CD4-positive, alpha-beta T cell treated with Interleukin-4 for 1 hour (primary cell): ENCODE results near the gene MPND.
A peak's percentile ranks its signal among the peaks of the same experiment; 100 is the strongest.

ENCODE experiments used
- DNase-seq, 2 donors: peaks; one replicate each; pipeline ENCODE4 v3.0.0-alpha.2; 2020 to 2022

MPND gene

DNA sequence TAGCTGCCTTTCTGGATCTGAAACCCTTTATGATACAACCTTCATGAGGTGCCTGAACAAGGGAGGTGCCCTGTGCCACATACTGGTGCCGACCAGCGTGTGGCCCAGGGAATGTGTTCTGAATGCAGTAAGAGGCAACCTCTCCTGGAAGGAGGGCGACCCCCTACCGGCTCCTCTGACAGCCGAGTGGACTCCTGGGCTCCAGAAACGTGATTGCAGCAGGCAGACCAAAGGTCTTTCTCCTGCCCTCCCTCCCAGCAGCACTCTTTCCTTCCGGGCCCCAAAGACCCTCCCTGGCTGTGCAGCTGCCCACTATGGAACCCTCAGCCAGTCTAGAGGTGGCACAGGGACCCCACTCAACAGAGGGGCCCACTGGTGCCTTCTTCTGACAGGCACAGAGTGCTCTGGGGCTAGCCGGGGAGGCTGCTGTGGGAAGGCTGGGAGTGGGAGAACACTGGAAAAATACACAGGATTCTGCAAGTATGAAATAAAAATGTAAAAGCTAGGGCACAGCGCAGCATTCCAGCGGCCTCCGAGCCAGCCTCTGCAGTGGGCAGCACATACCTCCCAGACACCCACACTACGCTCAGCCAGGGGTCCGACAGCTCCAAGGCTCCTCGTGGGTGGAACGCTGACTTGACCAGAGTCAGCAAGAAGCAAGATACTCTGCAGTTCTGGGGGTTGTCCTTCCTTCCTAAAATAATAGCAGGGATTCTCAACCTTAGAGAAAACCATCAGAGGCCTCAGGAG, 42.1 kb downstream of the MPND start:
- no peak for DNase-seq

DNA sequence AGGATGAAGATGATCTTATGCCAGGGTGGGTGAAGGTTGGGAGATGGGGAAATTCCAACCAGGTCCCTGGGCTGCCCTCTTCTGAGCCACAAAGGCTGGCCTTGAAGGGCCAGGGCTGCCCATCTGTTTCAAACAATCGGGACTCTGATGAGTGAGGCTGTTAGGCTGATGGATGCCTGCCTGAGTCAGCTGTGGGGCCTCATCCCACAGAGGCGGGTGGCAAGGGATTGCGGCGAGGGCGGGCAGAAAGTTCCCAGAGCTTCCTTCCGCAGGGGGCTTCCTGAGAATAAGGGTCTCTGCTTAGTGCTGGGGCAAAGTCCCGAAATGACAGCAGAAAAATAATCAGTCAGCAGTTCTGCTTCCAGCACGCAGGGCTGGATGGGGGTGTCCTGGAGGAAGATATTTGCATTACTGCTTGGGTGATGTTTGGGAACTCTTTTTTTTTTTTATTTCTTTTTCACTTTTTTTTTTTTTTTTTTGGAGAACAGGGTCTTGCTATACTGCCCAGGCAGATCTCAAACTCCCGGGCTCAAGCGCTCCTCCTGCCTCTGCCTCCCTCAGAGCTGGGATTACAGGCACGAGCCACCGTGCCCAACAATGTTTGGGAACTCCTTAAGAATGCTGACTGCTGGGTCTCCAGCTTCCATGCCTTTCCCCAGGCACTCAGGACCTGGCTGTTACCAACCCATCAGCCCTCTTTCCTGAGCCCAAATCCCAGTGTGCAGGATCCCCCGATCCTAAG, 42.9 kb downstream of the MPND start:
- no peak for DNase-seq

DNA sequence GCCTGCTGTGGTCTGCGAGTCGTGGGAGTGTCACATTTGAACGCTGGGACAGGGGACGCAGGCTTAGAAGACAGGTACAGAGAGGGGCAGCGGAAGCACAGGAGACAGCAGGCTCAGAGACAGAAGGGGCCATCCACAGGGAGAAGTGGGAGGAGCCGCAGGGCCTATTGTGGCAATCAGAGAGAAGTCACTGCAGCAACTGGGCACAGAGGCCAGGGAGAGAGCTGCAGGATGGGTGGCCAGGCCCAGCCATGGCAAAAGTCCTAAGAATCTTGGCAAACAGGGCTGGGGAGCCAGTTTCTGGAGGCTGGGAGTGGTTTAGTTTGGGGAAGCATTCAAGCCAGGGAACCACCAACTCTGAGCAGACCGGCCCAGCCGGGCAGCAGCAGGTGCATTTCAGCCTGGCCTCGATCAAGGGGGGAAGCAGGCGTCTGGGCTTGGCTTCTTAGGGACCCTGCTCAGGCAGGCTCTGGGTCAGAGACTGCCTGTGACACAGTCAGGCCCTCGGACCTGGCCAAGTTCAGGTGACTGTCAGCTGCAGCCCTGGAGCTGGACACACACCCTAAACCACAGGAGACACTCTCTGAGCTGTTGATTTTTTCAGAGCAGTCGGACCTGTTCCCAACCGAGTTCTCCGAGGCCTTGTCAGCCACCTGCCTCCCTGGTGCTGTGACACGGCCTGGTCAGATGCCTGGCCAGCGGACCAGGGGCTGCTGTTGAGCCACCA, 45.1 kb downstream of the MPND start:
- DNase-seq = no peak

DNA sequence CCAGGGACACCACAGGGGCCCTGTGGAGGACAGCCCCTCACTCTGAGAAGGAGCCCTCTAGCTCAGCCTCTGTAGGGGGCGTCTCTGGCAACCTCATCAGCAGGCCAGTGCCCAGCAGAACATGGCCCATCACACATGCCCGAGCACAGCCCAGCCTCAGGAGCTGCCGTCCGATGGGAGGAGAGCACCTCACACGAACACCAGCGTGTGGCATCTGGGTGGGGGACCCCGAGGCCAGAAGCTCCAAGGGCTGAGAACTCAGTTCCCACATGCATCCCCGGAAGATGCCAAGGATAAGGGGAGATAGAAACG, 45.7 kb downstream of the MPND start:
- DNase-seq = no peak

DNA sequence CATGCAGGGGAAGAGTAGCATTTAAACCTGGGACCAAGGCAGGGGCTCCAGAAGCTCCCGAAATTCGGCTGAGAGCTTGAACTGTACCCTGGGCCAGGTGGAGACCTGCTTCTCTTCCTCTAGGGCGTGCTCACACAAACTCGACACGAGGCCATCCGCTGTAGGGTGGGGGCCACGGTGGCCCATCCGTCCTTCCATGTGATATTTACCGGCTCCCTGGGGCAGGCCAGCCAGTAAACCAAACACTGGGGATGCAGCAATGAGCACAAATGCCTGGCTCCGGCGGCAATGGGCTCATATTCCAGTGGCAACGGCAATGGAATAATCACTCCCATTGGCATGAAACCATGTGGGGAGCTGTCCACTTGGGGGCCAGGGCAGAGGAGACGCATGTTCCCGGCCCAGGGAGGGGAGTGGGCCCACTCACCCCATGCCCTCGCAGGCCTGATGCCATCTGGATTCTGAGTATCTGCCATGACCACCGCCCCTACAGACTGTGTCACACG, 46.2 kb downstream of the MPND start:
- DNase-seq = no peak

DNA sequence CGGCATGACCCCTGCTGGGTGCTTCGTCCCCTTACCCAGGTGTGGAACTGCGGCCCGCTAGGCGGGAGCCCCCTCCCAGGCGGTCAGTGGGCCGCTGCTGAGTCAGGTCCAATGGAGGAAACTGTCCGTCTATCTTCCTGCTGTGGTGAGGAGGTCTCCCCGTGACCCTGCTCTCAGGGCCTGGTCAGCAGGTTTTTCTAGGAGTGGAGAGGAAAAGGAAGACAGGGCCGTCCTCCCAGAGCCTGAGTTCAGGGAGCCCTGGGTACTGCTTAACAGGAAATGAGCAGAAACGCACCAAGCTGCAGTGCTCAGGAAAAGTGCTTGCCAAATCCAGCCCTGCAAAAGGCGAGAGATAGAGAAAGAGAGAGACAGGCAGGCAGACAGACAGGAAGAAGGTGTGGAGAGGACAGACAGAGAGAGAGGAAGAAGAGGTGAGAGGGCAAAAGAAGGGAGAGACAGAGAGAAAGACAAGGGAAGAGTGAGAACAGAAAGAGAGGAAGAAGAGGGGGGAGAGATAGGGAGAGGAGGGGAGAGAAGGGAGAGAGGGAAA, 46.7 kb downstream of the MPND start:
- DNase-seq = no peak

DNA sequence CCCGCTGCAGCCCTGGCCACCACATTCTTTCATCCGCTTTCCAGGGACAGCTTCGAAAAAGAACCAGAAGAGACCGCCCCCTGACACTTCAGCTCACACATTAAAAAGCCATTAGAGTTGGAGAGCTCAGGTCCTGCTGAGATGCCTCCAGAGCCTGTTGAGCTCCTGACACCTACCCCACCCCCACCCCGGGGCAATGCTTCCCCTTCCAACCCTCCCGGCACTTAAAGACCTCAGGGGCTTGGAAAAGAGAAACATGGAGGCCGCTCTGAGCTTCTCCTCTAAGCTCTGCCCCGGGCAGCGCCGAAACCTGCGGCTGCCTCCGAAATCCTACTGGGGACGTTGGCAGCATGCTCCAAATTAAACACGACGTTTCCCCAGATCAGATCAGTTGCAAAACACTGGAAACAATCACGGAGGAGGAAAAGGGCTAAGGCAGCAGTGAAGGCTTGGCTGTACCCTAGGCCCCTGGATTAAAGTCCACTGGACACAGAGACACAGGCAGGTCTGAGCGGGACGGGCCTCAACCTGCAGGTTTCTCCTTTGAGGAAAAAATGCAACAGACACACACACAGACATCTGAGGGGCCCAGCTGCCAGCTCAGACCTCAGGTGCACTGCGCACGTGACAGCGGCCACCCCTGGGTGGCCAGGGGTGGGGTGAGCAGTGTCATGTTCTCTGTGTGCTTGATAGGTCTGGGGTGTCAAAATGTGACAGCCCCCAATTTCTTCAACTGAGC, 47.4 kb downstream of the MPND start:
- DNase-seq = no peak

DNA sequence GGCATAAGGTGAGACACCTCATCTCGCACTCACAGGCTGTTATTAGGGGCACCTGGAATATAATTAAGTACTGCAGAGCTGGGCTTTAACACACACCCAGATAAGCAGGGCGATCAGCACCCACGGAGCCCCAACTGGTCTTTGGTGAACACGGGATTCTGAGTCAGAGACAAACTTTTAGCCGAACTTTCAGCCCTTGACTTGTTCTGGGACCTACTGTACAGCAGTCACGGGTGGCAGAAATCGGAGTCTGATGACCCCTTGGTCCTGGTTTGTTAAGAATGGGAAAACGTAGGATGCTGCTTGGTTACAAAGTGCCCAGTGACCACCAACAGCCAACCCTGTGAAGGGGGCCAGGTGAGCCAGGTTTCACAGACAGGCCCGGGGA, 47.9 kb downstream of the MPND start:
- no peak for DNase-seq

DNA sequence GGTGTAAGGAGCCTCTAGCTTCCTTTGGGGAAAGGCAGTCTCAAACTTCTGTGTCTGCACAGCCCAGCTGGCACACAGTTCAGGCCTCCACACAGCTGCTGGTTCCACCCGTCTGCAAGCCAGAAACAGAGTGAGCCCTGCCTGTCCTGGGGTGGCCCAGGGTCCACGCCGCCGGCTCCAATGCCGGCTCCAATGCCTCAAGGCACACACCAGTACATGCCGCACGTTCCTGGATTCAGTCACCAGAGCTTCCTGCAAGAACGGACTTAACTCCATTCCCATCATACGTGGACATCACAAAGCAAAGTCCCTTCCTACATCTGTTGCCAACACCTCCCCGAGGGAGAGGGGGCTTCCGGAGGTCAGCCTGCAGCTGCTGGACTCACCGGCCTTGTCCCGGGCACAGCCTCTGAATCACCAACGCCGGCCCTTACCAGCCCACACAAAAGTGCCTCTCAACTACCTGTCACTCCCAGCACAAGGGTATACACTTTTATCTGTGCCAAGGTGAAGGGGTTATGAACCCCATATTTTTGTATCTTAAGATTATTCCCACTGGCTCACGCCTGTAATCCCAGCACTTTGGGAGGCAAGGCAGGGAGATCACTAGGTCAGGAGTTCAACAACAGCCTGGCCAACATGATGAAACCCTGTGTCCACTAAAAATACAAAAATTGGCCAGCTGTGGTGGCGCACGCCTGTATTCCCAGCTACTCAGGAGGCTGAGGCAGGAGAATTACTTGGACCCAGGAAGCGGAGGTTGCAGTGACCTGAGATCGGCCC, 48.5 kb downstream of the MPND start:
- no peak for DNase-seq

DNA sequence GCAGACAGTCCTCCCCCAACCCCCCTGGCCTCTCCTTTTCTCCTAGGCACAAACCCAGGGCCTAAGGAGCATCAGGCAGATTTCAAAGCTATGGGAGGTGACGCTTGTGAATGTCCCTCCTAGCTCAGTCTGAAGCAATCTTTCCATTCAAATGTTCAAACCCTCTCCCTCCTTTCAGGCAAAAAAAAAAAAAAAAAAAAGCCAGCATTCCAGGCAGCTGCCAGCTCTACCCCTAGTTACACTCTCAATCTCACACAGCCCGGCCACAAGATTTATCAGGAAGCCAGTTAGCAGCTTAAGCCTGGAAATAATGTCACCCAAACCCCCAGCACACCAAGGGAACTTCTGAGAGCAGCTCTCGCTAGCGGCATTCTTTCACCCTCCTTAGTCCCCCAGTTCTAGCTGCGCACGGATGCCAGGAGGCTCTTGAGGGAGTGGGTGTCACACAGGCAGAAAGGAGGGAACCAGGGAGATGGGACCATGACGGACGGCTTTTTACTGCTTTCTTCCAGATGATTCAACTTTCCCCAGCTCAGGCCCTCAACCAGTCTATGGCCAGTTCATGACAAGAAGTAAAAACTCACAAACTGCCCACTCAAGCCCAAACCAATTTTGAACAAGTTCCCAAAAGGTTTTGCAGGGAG, 50.7 kb downstream of the MPND start:
- DNase-seq = no peak

DNA sequence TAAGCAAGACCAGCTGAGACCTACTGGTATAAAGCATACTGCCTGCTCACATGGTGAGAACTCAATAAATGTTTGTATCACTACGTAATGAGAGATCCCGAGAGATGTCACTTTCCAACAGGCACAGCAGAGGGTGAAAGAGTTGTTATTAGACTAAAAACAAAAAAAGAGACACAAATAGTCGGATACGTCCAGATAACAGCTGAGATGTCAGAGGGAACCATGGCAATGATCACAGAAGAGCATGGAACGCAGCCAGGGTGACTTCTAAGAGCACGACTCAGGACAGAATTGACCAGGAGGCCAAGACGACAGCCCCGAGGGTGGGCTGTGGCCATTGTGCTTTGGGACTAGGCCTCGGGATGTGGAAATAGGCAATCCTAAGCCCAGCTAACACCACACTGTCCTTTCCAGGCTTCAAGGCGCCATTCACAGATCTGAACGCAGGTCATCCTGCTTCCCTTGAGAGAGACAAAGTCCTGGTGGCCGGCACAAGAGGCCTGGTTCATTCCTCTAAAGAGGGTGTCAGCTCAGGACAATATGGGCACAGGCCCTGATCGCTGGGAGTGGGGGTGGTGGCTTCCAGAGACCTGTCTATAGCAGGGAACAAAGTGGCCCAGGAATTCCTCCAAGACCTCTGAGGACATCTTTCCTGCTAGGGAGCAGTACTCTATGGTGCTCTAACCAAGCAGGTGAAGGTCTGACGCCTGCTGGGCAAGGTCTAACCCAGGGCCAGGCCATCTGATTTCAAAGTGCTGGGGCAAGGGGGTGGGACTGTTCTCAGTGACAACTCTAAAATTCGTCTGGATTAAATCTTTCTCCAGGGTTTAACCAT, 53.8 kb downstream of the MPND start:
- no peak for DNase-seq

DNA sequence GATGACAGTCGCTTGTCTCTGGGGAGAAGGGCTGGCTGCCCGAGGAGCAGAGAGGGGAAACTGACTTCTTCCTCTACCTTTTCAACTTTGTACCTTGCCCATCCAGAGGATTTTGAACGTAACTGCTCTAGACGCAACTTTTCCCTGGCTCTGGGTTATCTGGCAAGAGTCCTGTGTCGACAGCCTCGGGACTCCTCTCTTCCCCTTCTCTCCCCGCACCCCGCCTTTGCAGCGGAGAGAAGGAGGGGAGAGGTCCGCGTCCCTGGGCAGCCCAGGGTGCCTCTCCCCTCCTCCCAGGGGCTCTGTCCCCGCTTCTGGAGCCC, 56.4 kb downstream of the MPND start:
- no peak for DNase-seq

DNA sequence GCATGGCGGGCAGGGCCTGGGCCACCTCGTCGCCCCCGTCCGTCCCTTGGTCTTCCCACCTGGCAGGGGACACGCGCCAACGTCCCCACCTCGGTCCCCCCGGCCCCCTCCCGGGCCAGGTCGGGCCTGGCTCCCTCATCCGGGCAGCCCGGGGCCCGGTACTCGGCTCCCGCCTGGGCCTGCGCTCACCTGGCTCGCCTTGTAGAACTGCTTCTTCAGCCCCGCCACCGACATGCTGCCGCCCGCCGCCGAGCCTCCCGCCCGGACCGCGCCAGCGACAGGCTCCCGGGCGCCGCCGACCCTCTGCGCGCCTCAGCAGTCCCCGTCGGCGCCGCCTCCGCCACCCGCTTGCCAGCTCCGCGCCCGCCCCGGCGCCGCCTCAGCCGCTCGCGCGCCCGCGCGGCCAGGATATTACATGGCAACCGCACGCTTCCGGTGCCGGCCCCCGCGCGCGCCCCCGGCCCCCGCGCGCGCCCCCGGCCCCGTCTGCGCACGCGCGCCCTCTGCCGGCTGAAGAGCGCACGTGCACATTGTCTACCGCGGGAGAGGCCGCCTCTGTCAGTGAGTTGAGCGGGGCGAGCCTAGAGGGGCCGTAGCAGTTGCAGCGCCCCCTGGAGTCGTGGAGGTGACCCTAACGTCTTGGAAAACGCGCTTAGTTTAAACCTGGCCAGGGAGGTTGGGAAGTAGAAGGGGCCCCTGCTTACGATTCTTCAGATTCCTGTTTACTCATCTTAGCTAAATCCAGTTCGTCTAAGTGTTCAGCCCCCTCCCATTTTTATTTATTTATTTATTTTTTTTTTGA, 57.0 kb downstream of the MPND start, which contains the start of gene SH3GL1:
SH3GL1 (minus strand) TSS at position 413 of the 802 bp plus-strand sequence; CDS start at position 234, 179 bp downstream.
- peak; percentile 92 to 93 for DNase-seq

DNA sequence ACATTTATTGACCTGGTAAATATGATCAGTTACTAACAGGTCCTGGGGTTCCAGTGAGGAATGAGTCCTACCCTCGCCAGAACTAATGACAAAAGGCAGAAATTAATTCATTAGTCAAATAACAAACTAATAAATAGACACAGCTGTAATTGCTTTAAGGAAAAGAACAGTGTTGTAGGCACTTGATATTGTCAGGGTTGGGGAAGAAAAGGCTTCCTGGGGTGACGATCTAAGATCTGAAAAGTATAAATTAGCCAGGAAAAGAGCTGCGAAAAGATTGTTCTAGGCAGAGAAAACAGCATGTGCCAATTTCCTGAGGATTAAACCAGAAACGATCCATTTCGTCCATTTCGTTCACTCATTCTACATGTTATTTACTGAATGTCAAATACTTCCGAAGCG, 58.4 kb downstream of the MPND start:
- no peak for DNase-seq

DNA sequence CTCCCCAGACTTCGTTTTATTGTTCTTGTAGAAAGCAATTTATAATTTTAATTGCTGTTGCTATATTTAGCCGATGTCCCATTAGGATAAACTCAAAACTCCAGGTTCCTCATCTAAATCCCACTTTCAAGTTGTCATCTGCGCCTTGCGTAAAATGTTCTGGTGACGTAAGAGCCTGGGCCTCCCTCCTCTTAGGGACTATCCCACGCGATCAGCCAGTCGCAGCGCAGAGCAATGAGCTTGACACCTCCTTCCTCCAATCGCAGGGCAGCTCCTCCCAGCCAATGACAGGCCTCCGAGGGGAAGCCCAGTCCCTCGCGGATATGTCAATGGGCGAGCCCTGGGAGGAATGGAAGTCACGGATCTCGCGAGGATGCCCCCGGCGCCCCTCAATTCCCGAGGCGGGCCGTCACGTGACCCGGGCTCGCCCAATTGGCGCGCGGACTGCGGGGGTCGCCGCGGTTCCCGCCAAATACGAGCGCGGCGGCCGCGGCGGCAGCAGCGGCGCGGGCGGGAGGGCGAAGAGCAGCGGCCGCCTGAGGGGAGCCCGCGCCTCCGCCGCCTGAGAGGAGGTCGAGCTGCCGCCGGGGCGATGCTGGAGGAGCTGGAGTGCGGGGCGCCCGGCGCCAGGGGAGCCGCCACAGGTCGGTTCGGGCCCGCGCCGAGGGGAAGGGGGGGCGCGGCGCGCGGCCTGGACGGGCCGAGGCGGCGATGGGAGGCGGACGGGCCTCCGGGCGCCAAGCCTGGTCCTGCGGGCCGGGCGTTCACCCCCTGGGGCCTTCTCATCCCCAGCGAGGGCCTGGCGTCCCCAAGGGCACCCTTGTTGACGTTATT, 59.0 kb downstream of the MPND start, which contains the start of gene CHAF1A:
CHAF1A (plus strand) TSS at position 470 of the 834 bp plus-strand sequence; CDS start at position 593, 123 bp downstream.
- peak; percentile 99 to 100 for DNase-seq

DNA sequence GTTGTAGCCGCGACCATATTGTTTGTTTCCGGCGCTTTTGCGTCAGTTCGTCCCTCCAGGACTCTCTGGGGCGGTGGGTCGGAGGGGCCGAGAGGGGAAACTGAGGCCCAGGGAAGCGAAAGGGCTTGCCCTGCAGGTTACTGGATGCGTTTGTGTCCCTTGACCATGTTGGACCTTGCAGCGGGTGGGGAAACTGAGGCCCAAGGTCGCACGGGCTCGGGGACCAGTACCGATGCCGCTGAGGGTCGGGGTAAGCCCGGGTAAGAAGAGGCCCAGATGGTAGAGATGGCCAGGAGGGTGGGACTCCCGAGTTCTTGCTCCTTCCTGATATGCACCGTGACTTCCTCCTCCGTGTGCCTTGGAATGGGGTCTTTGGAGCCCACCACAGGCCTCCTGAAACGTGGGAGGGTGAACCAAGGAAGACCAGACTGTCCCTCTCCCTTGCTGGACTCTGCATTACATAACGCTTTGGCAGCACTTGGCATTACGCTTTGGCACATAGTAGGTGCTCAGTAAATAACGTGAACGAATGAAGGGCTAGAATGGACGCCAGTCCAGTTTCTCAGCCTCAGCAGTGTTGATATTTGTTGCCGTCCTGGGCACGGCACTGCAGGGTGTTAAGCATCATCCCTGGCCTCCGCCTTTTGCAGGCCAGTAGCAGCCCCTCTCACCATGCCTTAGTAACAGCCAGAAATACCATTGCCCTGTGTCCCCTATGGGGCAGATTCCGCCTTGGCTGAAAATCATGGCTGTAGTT, 59.8 kb downstream of the MPND start:
- DNase-seq = peak in 1 of 2 donors; percentile 8

DNA sequence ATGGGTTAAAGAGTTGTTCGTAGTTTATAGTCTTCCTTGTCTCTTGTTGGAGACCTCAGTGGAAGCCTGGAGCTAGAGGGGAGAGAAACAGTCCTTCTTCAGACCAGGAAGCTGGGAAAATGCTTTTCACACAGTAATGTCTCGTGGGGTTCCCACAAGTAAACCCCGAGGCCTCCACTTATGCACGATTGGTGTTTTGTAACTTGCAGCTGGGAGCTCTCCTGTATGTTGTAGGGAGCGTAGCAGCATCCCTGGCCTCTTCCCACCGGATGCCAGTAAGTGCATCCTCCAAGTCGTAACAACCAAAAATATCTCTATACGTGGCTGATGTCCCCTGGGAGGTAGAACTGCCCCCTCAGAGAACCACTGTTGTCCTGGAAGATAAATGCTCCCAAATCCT, 62.6 kb downstream of the MPND start:
- DNase-seq = no peak

DNA sequence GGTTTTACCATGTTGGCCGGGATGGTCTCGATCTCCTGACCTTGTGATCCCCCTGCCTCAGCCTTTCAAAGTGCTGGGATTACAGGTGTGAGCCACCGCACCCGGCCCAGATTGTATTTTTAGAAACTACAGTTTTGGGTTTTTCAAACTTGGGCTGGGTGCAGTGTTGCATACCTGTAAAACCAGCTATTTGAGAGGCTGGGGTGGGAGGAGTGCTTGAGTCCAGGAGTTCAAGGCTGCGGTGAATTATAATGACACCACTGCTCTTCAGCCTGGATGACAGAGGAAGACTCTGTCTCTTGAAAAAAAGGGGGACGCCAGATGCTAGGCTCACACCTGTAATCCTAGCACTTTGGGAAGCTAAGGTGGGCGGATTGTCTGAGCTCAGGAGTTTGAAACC, 63.3 kb downstream of the MPND start:
- no peak for DNase-seq
